ENCODE results near the gene SVIL. TPM values are rescaled to one million over a fixed set of nuclear protein-coding genes. Genes with fewer than 3 reads are reported as not detected.

SVIL gene
- polyA plus RNA-seq, 1 experiment = 5.7 TPM

DNA sequence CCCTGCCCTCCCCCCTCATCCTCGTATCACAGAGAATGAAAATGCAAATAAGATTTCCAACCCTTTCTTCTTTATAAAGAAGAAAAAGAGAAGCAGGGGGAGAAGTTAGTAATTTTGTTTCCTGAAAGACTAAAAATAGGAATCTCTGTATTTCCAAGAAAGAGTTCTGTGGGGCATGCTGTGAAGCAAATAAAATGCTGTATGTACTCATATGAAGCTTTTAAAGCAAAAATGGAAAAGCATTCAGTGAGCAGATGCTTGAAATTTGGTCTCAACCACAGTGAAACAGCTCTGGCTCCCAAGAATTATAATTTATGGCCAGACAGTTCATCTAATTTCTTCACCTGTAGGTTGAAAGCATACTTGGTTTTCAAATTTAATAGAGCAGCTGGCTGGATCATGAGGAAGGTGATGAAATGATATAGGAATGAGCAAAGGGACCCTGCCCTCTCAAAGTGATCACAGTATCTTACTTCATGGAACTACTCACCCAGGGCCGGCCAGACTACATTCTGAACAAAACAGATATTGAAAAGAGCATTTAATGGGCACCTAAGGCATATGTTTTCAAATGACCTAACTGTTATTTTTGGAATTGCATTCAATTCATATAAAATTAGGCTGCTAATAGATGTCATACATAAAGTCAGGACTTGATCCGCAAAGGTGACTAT is 31.4 kb downstream of the SVIL start:
- POLR2A ChIA-PET = no interaction called here
- no peaks in the 10 kb centered on the region for H3K27me3 ChIP-seq (ENCODE audit: control insufficient read depth, insufficient read depth, low read length)
- DNase-seq (ENCODE audit: low read depth) = no peak
- CTCF ChIA-PET = interaction anchor here (0.6 to 1.6 kb wide), 2 partner anchors 14 to 962 kb away, joined by 3 to 4 read pairs; no protein-coding TSS in a partner anchor
- TF ChIP-seq, protein P1, sequence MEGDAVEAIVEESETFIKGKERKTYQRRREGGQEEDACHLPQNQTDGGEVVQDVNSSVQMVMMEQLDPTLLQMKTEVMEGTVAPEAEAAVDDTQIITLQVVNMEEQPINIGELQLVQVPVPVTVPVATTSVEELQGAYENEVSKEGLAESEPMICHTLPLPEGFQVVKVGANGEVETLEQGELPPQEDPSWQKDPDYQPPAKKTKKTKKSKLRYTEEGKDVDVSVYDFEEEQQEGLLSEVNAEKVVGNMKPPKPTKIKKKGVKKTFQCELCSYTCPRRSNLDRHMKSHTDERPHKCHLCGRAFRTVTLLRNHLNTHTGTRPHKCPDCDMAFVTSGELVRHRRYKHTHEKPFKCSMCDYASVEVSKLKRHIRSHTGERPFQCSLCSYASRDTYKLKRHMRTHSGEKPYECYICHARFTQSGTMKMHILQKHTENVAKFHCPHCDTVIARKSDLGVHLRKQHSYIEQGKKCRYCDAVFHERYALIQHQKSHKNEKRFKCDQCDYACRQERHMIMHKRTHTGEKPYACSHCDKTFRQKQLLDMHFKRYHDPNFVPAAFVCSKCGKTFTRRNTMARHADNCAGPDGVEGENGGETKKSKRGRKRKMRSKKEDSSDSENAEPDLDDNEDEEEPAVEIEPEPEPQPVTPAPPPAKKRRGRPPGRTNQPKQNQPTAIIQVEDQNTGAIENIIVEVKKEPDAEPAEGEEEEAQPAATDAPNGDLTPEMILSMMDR (IDR thresholded peaks at IDR 0.05; ENCODE audit: insufficient read depth, low read depth, low read length) = no peak
- no peak overlapping the region for H3K4me3 ChIP-seq (ENCODE audit: low read depth, low read length)
- no peaks in the 10 kb centered on the region for H3K36me3 ChIP-seq (ENCODE audit: control insufficient read depth, insufficient read depth, low read length)

DNA sequence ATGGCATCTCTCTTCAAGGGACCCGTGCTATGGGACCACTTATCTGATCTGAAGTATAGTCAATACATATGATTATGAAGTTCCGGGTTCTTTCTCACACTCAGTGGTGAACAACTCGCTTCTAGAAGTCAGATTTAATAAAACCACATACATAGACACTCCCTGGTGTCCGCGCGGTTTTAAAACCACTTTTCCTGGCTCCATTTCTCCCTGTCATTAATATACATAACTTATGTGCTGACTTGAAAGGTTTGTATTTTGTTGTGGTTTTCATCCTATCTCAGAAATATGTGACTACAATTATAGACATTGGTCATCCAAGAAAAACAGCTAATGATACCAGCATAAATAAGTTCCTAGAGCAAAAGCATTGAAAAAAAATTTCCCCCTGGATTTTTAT is 34.0 kb downstream of the SVIL start:
- ChIA-PET POLR2A (no interaction called here), CTCF (interaction anchor here (1.7 kb wide), 1 partner anchor 10 kb away, joined by 6 read pairs; no protein-coding TSS in a partner anchor)
- no peak overlapping the region for H3K4me3 ChIP-seq (ENCODE audit: low read depth, low read length)
- TF ChIP-seq, protein P1 (IDR thresholded peaks at IDR 0.05; ENCODE audit: insufficient read depth, low read depth, low read length) = no peak
- no peaks in the 10 kb centered on the region for H3K27me3 ChIP-seq (ENCODE audit: control insufficient read depth, insufficient read depth, low read length)
- no peaks in the 10 kb centered on the region for H3K36me3 ChIP-seq (ENCODE audit: control insufficient read depth, insufficient read depth, low read length)
- no peak for DNase-seq (ENCODE audit: low read depth)

DNA sequence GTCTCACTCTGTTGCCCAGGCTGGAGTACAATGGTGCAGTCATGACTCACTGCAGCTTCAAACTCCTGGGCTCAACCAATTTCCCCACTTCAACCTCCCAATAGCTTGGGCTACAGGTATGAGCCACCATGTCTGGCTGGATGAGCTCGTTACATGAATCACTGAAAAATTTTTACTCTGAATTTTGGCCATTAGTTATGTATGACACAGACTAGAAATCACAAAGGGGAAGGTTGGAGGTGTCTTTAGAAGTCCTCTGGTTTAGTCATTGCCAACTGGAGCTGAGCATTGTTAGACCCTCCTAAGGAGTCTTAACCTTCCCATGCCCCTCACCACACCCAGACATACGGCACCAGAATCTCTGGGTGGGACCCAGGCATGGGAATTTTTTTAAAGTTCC is 34.7 kb downstream of the SVIL start:
- POLR2A ChIA-PET = no interaction called here

DNA sequence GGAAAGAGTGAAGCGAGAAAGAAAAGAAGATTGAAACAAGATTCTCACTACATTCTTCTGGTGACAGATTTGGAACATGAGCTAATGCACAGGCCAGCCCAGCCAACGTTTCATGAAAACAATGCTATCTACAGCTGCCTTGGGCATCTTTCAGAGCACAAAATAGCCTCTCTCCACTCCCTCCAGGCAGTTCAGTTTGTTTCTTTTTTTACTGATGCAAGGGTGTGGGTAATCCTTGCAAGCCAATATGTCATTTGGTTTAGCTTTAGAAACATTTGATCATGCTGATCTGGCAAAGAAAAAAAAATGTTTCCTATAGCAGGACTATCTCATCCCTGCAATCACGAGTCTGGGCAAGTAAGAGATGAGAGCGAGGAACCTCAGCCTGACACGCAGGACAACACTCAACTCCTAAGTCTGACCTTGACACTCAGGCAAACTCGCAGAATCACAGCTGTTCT is 35.9 kb downstream of the SVIL start:
- Histone ChIP-seq H3K27me3 (ENCODE audit: control insufficient read depth, insufficient read depth, low read length) (no peaks in the 10 kb centered on the region), H3K4me3 (ENCODE audit: low read depth, low read length) (no peak overlapping the region), H3K36me3 (ENCODE audit: control insufficient read depth, insufficient read depth, low read length) (no peaks in the 10 kb centered on the region)
- ChIA-PET POLR2A (no interaction called here), CTCF (interaction anchor here (0.5 to 0.9 kb wide), 2 partner anchors 136 to 263 kb away, joined by 3 read pairs; no protein-coding TSS in a partner anchor)
- TF ChIP-seq, protein P1 (IDR thresholded peaks at IDR 0.05; ENCODE audit: insufficient read depth, low read depth, low read length) = no peak
- DNase-seq (ENCODE audit: low read depth) = peak; percentile 35

More for the DNA sequence above, 34.7 kb downstream of the SVIL start:
- TF ChIP-seq, protein P1 (IDR thresholded peaks at IDR 0.05; ENCODE audit: insufficient read depth, low read depth, low read length) = no peak
- Histone ChIP-seq H3K36me3 (ENCODE audit: control insufficient read depth, insufficient read depth, low read length) (no peaks in the 10 kb centered on the region), H3K4me3 (ENCODE audit: low read depth, low read length) (no peak overlapping the region), H3K27me3 (ENCODE audit: control insufficient read depth, insufficient read depth, low read length) (no peaks in the 10 kb centered on the region)
- DNase-seq (ENCODE audit: low read depth) = no peak
- CTCF ChIA-PET = interaction anchor here (1.1 kb wide), 1 partner anchor 10 kb away, joined by 3 read pairs; no protein-coding TSS in a partner anchor

DNA sequence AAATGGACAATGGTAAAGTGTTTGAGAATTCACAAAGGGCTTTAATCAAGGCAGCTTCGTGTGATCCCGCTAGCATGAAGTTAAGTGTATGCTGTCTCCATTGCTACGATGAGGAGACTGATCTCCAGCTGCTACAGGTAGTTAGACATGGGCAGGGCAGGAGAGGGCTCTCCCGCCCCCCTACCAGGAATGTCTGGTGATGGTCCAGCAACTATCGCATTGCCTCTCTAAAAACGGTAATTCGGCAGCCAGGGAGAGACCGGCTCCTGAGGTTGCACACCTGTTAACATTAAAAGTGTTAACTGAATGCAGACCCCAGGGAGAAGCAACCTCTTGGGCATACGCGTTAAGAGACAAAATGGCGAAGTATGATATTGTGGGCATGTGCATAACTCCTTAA is 37.9 kb downstream of the SVIL start:
- Histone ChIP-seq H3K4me3 (ENCODE audit: low read depth, low read length) (no peak overlapping the region), H3K36me3 (ENCODE audit: control insufficient read depth, insufficient read depth, low read length) (no peaks in the 10 kb centered on the region), H3K27me3 (ENCODE audit: control insufficient read depth, insufficient read depth, low read length) (no peaks in the 10 kb centered on the region)
- TF ChIP-seq, protein P1 (IDR thresholded peaks at IDR 0.05; ENCODE audit: insufficient read depth, low read depth, low read length) = no peak
- DNase-seq (ENCODE audit: low read depth) = no peak
- ChIA-PET CTCF (interaction anchor here (1.7 kb wide), 1 partner anchor 15 kb away, joined by 4 read pairs; no protein-coding TSS in a partner anchor), POLR2A (no interaction called here)

Measured in BJ (cell line).